Measurements from ENCODE around the gene RPS8. TPM values are rescaled to one million over a fixed set of nuclear protein-coding genes. Genes with fewer than 3 reads are reported as not detected.
"Not testable (repeated sequence)": the region's sequence is repeated elsewhere in the genome, so short reads cannot be mapped to it uniquely, and the experiment has no call there.

RPS8 gene
- total RNA-seq = 1,176 TPM

DNA sequence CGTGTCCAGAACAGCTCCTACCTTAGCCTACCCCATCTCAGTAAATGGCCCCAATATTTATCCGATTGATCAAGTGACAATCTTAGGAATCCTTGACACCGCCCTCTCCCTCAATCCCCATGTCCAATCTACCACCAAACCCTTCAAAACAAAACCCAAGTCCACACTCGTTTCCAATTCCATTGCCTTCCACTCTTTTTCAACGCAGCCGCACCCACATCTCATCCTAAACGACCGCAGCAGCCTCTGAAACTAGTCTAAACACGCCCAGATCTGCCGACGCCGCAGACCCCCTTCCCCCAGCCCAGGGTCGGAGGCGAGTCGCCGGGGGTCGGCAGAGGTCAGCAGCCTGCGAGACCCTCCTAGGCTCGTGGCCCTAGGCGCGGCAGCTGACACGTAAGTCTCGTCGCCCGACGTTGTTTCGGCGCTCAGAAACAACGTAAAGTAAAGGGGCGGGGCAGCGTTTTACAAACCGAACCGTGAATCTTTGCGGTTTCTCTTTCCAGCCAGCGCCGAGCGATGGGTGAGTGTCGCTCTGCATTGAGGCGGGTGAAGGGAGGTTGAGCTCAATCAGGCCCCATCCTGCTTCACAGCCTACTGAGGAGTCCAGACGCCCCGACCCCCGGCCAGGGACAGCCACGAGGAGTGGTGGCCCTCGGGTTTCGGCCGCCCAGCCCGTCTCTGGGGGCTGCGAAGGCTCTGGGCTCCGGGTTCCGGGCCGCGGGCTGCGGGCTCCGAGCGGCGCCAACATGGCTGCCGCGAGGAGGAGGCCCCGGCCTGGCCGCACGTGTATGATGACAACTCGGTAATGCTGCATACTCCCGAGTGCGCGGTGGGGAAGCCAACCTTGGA lies at the start of gene RPS8:
RPS8 (plus strand) TSS at position 463 of the 852 bp plus-strand sequence; CDS start at position 520, 57 bp downstream.
- peak; percentile 94 for DNase-seq (ENCODE audit: low spot score)

DNA sequence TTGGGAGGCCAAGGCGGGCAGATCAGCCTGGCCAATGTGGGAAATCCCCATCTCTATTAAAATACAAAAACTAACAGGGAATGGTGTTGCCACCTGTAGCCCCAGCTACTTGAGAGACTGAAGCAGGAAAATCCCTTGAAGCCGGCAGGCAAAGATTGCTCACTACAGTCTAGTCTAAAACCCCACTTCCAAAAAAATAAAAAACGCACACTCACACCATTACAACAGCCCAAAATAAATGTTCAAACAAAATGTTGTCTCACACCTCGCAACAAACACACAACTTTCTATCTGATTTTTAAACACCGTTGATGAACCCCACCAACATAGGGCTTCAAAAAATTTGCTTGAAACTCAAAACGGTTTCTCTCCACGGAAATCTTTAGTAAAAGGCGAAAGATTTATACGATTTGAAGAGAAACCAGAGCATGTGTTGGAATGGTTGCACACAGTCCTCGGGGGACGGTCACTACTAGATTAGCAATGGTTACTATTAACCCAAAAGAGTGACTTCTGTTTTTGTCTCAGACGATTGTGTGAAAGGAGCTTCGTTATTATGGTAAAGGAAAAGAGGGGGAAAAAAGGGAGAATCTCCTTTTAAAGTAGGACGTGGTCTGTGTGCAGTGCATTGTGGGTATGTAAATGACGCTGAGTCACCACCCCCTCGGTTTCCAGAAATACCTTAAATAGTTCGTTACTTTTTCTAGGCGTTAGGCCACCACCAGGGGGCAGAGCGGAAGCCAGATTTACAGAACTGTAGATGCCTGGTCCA lies 44.4 kb upstream of the RPS8 start, which contains the start of gene RNU5D-1:
RNU5D-1 (minus strand) TSS at position 430 of the 772 bp plus-strand sequence.
- peak; percentile 96 for DNase-seq (ENCODE audit: low spot score)

GRCh38 chr1:44733365-44733764 lies 42.0 kb upstream of the RPS8 start:
- DNase-seq (ENCODE audit: low spot score) = no peak

DNA sequence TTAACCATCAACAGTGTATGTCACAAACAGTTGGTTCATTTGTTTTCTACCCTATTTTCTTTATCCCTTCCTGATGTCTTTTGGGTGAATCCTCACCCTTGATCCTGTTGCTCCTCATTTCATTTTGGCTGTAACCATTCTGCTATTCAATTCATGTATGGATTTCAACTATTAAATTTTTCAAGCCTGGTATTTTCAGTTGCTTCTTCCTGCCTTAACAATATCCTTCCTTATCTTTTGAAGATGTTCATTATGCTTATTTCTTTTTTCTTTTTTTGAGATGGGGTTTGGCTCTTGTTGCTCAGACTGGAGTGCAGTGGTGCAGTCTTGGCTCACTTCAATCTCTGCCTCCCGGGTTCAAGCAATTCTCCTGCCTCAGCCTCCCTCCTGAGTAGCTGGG lies 41.6 kb upstream of the RPS8 start:
- no peak for DNase-seq (ENCODE audit: low spot score)

DNA sequence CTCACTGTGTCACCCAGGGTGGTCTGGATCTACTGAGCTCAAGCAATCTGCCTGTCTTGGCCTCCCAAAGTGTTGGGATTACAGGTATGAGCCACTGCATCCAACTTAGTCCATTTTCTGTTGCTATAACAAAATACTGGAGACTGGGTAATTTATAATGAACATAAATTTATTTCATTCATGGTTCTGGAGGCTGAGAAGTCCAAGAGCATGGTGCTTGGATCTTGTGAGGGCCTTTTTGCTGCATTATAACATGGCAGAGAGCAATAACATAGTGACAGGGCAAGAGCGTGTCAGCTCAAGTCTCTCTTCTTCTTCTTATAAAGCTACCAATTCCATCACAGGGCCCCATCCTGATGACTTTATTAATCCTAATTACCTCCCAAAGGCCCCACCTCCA lies 39.3 kb upstream of the RPS8 start:
- no peak for DNase-seq (ENCODE audit: low spot score)

- not testable (repeated sequence) for DNase-seq (ENCODE audit: low spot score)
Observed at GRCh38 chr1:44738953-44739306, 36.4 kb upstream of the RPS8 start.

DNA sequence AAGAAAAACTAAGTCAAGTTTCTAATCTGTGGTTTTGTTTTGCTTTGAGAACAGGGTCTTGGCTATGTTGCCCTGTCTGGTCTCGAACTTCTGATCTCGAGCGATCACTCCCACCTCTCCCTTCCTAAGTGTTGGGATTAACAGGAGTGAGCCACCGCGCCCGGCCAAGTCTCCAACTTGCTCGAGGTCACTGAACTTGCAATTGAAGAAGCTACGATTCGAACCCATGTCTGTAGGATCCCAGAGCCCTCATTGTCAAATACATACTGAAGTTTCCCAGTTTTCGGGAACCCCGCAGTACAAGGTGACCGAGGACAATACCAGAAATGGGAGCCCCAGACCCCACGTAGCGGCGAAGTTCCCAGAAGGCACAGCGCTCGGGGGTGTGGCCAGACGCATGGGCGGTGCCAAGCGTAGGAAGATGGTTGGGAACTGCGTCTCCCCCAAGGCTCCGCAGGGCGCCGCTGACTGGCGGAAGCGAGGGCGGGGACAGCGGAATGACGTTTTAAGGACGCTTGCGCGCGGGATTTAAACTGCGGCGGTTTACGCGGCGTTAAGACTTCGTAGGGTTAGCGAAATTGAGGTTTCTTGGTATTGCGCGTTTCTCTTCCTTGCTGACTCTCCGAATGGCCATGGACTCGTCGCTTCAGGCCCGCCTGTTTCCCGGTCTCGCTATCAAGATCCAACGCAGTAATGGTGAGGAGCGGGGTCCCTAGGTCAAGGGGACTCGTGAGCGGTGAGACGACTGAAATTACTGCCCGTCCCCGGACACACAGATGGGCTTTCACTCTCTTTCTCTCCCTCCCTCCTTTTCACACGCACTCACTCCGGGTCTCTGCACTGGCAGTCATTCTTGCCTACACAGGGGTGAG lies 35.8 kb upstream of the RPS8 start, which contains the start of gene KIF2C:
KIF2C (plus strand) TSS at position 531 of the 872 bp plus-strand sequence; CDS start at position 627, 96 bp downstream.
- peak; percentile 97 for DNase-seq (ENCODE audit: low spot score)

- DNase-seq (ENCODE audit: low spot score) = no peak
Observed at GRCh38 chr1:44740179-44740617, 35.1 kb upstream of the RPS8 start.

- DNase-seq (ENCODE audit: low spot score) = no peak
Observed at GRCh38 chr1:44743211-44743610, 32.1 kb upstream of the RPS8 start.

GRCh38 chr1:44747878-44748277 lies 27.5 kb upstream of the RPS8 start:
- no peak for DNase-seq (ENCODE audit: low spot score)

DNA sequence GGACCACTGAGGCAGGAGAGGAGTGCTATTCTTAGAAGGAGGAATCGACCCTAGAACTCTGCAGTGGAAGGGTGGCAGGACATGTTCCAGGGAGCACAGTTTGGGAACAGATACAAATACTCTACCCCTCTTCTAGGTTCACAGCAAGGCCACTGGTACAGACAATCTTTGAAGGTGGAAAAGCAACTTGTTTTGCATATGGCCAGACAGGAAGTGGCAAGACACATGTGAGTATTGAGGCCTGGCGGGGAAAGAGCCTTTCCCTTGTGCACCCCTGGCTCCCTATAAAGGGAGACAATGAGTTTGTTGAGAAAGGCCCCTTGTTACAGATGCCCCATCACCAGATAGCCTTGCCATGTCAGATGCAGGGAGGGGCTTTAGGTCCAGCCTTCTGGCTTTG lies 17.9 kb upstream of the RPS8 start:
- no peak for DNase-seq (ENCODE audit: low spot score)

DNA sequence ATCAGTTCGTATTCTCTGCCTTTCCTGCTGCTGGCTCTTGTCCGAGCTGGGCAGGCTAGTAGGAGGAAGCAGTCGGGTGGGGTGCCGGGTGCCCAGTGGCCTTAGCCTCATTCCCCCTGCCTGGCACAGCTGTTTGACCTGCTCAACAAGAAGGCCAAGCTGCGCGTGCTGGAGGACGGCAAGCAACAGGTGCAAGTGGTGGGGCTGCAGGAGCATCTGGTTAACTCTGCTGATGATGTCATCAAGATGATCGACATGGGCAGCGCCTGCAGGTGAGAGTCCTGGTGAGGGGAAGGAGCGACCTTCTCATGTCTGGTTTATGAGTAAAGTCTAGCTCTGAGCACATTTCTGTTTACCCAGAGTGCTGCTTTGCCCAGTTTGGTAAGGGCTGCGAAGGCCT lies 16.3 kb upstream of the RPS8 start:
- DNase-seq (ENCODE audit: low spot score) = no peak

DNA sequence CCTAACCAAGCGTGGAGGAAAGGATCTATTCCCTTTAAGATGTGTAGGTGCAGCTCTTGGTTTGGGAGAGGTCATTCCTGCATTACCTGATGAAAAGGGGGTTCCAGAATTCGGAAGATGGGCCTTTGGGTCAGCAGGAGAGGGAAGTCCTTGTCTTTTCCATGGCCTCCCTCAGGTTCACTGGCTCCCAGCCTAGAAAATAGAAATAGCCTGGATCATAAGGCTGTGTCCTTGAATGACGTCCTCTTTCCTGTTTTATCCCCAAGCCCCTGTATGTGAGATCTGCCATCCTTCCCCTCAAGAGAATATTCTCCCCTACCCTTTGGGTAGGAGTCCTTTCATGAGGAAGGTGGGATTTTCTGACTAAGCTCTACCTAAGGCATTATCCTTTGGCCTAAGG lies 14.5 kb upstream of the RPS8 start:
- DNase-seq (ENCODE audit: low spot score) = no peak

- not testable (repeated sequence) for DNase-seq (ENCODE audit: low spot score)
Observed at GRCh38 chr1:44766421-44766820, 8.9 kb upstream of the RPS8 start.

GRCh38 chr1:44775930-44776729 lies 790 bp downstream of the RPS8 start:
- no peak for DNase-seq (ENCODE audit: low spot score)

GRCh38 chr1:44776730-44777068 lies 1.4 kb downstream of the RPS8 start:
- DNase-seq (ENCODE audit: low spot score) = no peak

GRCh38 chr1:44777547-44777946 lies 2.2 kb downstream of the RPS8 start:
- no peak for DNase-seq (ENCODE audit: low spot score)

DNA sequence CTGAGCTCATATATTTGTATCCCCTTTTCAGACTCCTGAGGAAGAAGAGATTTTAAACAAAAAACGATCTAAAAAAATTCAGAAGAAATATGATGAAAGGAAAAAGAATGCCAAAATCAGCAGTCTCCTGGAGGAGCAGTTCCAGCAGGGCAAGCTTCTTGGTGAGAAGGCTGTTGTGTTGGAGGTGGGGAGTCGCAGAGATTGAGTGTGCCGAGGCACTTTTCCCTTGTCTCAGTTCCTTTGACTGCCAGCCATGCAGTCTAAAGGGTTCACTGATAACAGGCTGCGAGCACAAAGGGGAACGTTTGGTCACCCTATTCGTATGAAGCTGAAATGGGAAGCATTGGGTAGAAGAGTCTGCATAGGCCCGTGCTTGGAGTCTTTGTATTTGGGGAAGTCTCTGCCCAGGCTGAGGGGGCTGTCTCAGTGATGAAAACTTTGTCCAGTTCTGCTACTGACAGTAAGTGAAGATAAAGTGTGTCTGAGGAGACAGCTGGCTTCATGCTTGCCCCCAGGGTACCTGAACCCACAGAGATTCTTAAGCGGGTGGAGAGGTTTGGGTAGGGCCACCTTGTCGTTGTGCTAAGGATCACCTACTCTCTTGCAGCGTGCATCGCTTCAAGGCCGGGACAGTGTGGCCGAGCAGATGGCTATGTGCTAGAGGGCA lies 2.8 kb downstream of the RPS8 start:
- no peak for DNase-seq (ENCODE audit: low spot score)

DNA sequence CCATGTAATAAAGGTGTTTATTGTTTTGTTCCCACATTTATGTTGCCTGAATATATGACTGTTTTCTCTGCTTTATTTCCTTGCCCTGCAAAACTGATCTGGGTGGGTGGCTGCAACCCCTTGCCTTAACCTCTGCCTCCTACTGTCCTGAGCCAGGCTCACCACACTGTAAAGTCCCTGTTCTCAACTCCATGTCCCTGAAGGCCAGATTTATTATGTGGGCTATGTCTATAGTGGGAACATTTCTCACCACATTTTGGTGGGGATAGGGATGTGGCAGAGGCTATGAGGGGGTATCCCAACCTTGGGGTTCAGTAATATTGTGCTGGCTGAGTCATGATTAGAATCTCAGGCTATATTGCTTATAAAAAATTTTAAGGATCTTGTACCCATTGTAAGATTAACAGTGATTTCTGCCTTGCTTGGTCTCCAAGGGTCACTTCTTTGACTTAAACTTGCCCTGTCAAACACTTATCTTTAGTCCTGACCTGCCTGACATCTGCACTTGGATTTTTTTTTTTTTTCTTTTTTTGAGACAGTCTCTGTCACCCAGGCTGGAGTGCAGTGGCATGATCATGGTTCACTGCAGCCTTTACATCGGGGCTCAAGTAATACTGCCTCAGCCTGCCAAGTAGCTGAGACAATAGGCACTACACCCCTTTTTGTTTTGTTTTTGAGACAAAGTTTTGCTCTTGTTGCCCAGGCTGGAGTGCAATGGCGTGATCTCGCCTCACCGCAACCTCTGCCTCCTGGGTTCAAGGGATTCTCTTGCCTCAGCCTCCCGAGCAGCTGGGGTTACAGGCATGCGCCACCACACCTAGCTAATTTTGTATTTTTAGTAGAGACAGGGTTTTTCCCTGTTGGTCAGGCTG lies 3.6 kb downstream of the RPS8 start:
- no peak for DNase-seq (ENCODE audit: low spot score)
